Small intestine (tissue), 7 donors: ENCODE data around the gene PGA3. TPM values are rescaled to one million over a fixed set of nuclear protein-coding genes. Genes with fewer than 3 reads are reported as not detected.
"Not testable (repeated sequence)": the region's sequence is repeated elsewhere in the genome, so short reads cannot be mapped to it uniquely, and the experiment has no call there.

Experiments used
- DNase-seq, 2 donors: peaks; one replicate each; pipeline versions ENCODE4 v3.0.0 to v3.0.0-alpha.2; 2013
- FAIRE-seq: peaks from 2 replicates; lab custom pipeline; 2012; peaks lifted over from hg19 to GRCh38; lab: Jason Lieb, UNC
- H3K27ac ChIP-seq, 3 donors: one replicate each; pipeline ENCODE4 v1.5.1; 2013; ENCODE audit warnings: low read length in 2 of 3, mild to moderate bottlenecking in 2 of 3, control low read depth in 1 of 3, inconsistent platforms in 1 of 3, low read depth in 1 of 3, moderate library complexity in 1 of 3
- H3K27me3 ChIP-seq, 3 donors: one replicate each; pipeline ENCODE4 v1.6.1; 2013; ENCODE audit warnings: low read length in 3 of 3, inconsistent platforms in 1 of 3; ENCODE audit not compliant: control insufficient read depth in 3 of 3, insufficient read depth in 3 of 3
- H3K36me3 ChIP-seq, 3 donors: one replicate each; pipeline ENCODE4 v1.6.1; 2013; ENCODE audit warnings: low read length in 3 of 3, inconsistent platforms in 1 of 3, low read depth in 1 of 3, mild to moderate bottlenecking in 1 of 3, moderate library complexity in 1 of 3; ENCODE audit not compliant: control insufficient read depth in 3 of 3, insufficient read depth in 2 of 3
- H3K4me1 ChIP-seq, 3 donors: one replicate each; pipeline ENCODE4 v1.6.1; 2013; ENCODE audit warnings: low read length in 2 of 3, inconsistent platforms in 1 of 3, low read depth in 1 of 3, mild to moderate bottlenecking in 1 of 3, moderate library complexity in 1 of 3; ENCODE audit not compliant: control insufficient read depth in 3 of 3, insufficient read depth in 2 of 3
- H3K4me3 ChIP-seq, 3 donors: one replicate each; pipeline ENCODE4 v1.5.1; 2013; ENCODE audit warnings: low read length in 3 of 3, control low read depth in 1 of 3, inconsistent platforms in 1 of 3, low read depth in 1 of 3, mild to moderate bottlenecking in 1 of 3, moderate library complexity in 1 of 3
- H3K9me3 ChIP-seq, 2 donors: one replicate each; pipeline ENCODE4 v1.6.1; 2013; ENCODE audit warnings: low read depth in 1 of 2, low read length in 1 of 2; ENCODE audit not compliant: control insufficient read depth in 2 of 2, insufficient read depth in 1 of 2
- WGBS, 3 donors: extraction: QIAGEN DNeasy Blood & Tissue Kit; methylation state at CpG; one replicate each; pipeline ENCODE4 v1.1.7; 2013; 5-methylcytosine and 5-hydroxymethylcytosine counted together
- polyA plus RNA-seq, 4 donors: library from polyadenylated mRNA; stranded (reverse) in 3 of 4; unstranded in 1 of 4; fragments of 200-250 nt in 3 of 4; fragments of 120-200 nt in 1 of 4; gene quantifications; one replicate each; pipeline versions ENCODE4 v1.2.1 to v1.2.3, GENCODE V29; 2013
- donor health status: healthy with polysubstance abuse.
- donor health status: control.
- donor health status: control.
- donor health status: Bipolar disorder and iron deficiency.
- donor health status: healthy.

PGA3 gene
- polyA plus RNA-seq, 4 donors: 0.47 to 86.2 (median 8.5) TPM

- H3K36me3 ChIP-seq, H3K4me3 ChIP-seq, DNase-seq, H3K9me3 ChIP-seq, H3K27me3 ChIP-seq, H3K27ac ChIP-seq, H3K4me1 ChIP-seq, FAIRE-seq: not testable (repeated sequence)
- WGBS, 3 donors: 84 to 90% (median 85%) methylated on average over 5 of the region's 5 CpGs
Measured at GRCh38 chr11:61219016-61219415, 15.7 kb downstream of the PGA3 start.

GRCh38 chr11:61222047-61222446 is 18.7 kb downstream of the PGA3 start, which contains the start of gene PGA4:
Gene PGA4, plus strand, starts transcription at chr11:61222347. Its CDS starts 54 bp downstream, at chr11:61222401.
- not testable (repeated sequence) for FAIRE-seq, H3K4me1 ChIP-seq

GRCh38 chr11:61222692-61223091 is 19.4 kb downstream of the PGA3 start:
- not testable (repeated sequence) for H3K4me3 ChIP-seq, H3K27me3 ChIP-seq, FAIRE-seq, H3K4me1 ChIP-seq, H3K27ac ChIP-seq, H3K9me3 ChIP-seq, DNase-seq, H3K36me3 ChIP-seq
- no CpG with 5 or more reads among the region's 5 CpGs for WGBS, 3 donors

More at GRCh38 chr11:61222047-61222446, 18.7 kb downstream of the PGA3 start, which contains the start of gene PGA4:
- no CpG with 5 or more reads among the region's 8 CpGs for WGBS, 3 donors
- DNase-seq, H3K36me3 ChIP-seq, H3K27me3 ChIP-seq, H3K4me3 ChIP-seq, H3K27ac ChIP-seq, H3K9me3 ChIP-seq: not testable (repeated sequence)

- not testable (repeated sequence) for H3K27ac ChIP-seq, H3K36me3 ChIP-seq, DNase-seq, H3K9me3 ChIP-seq, H3K27me3 ChIP-seq, H3K4me3 ChIP-seq, H3K4me1 ChIP-seq, FAIRE-seq
- no CpG with 5 or more reads among the region's 10 CpGs for WGBS, 3 donors
Measured at GRCh38 chr11:61226457-61227137, 23.3 kb downstream of the PGA3 start.

- not testable (repeated sequence) for H3K4me1 ChIP-seq, FAIRE-seq, DNase-seq, H3K27ac ChIP-seq, H3K27me3 ChIP-seq, H3K4me3 ChIP-seq, H3K9me3 ChIP-seq, H3K36me3 ChIP-seq
- WGBS, 3 donors: no CpG with 5 or more reads among the region's 6 CpGs
Measured at GRCh38 chr11:61229458-61229857, 26.1 kb downstream of the PGA3 start.

- H3K9me3 ChIP-seq, H3K27me3 ChIP-seq, H3K36me3 ChIP-seq, H3K4me3 ChIP-seq, FAIRE-seq, H3K27ac ChIP-seq, DNase-seq, H3K4me1 ChIP-seq: not testable (repeated sequence)
- WGBS, 3 donors: no CpG with 5 or more reads among the region's 15 CpGs
Measured at GRCh38 chr11:61231033-61231432, 27.7 kb downstream of the PGA3 start.

GRCh38 chr11:61231585-61231984 is 28.3 kb downstream of the PGA3 start:
- 86% methylated on average over 1 of the region's 5 CpGs; no CpG with 5 or more reads in 2 of the 3 donors for WGBS, 3 donors
- H3K9me3 ChIP-seq, H3K36me3 ChIP-seq, H3K27me3 ChIP-seq, DNase-seq, H3K4me1 ChIP-seq, H3K27ac ChIP-seq, H3K4me3 ChIP-seq, FAIRE-seq: not testable (repeated sequence)

- not testable (repeated sequence) for H3K27ac ChIP-seq, FAIRE-seq, H3K36me3 ChIP-seq, H3K9me3 ChIP-seq, DNase-seq, H3K27me3 ChIP-seq, H3K4me1 ChIP-seq, H3K4me3 ChIP-seq
- WGBS, 3 donors: no CpG with 5 or more reads among the region's 3 CpGs
Measured at GRCh38 chr11:61232548-61233145, 29.3 kb downstream of the PGA3 start.
